HAP-1 (cell line): ENCODE data around the gene LCE5A.
A peak's percentile ranks its signal among the peaks of the same experiment; 100 is the strongest.
"Not testable (repeated sequence)": the region's sequence is repeated elsewhere in the genome, so short reads cannot be mapped to it uniquely, and the experiment has no call there.

Experiments
- DNase-seq, 2 experiments: peaks; one replicate each; pipeline ENCODE4 v3.0.0-alpha.2; 2016 to 2020; ENCODE audit warnings: low spot score in 2 of 2
- H3K27me3 ChIP-seq: fragments of 250-450 bp; sonication (Bioruptor Pico); 2 replicates; pipeline ENCODE4 v1.5.1; 2020; ENCODE audit warnings: low read depth, mild to moderate bottlenecking, moderate library complexity
- H3K36me3 ChIP-seq: fragments of 250-450 bp; sonication (Bioruptor Pico); replicated peaks from 2 replicates; pipeline ENCODE4 v1.5.1; 2020; ENCODE audit warnings: mild to moderate bottlenecking
- H3K4me1 ChIP-seq: fragments of 250-450 bp; sonication (Bioruptor Pico); 2 replicates; pipeline ENCODE4 v1.5.1; 2020; ENCODE audit warnings: mild to moderate bottlenecking
- H3K4me3 ChIP-seq: fragments of 250-450 bp; sonication (Bioruptor Pico); 2 replicates; pipeline ENCODE4 v1.5.1; 2020; ENCODE audit warnings: mild to moderate bottlenecking, moderate library complexity
- H3K9me3 ChIP-seq: fragments of 250-450 bp; sonication (Bioruptor Pico); 2 replicates; pipeline ENCODE4 v1.5.1; 2020; ENCODE audit warnings: mild to moderate bottlenecking, moderate library complexity
- in situ Hi-C: fragments of 300-500 bp; cut with MboI; formaldehyde crosslinking; loops from 3 replicates; pipeline ENCODE4 v1.14.3; 2020; ENCODE audit warnings: low sequenced_read_pairs, inconsistent platforms, mixed read lengths

The LCE5A gene

GRCh38 chr1:152535774-152536173, 25.2 kb downstream of the LCE5A start:
- Histone ChIP-seq H3K9me3 (no peaks in the 10 kb centered on the region), H3K36me3 (no peaks in the 10 kb centered on the region), H3K4me3 (no peak overlapping the region), H3K27me3 (no peaks in the 10 kb centered on the region), H3K4me1 (no peaks in the 10 kb centered on the region)
- in situ Hi-C loops = no loop called here
- DNase-seq = no peak

GRCh38 chr1:152537496-152537895, 26.9 kb downstream of the LCE5A start:
- Histone ChIP-seq H3K4me3 (no peak overlapping the region), H3K4me1 (no peaks in the 10 kb centered on the region), H3K9me3 (no peaks in the 10 kb centered on the region), H3K27me3 (no peaks in the 10 kb centered on the region), H3K36me3 (no peaks in the 10 kb centered on the region)
- in situ Hi-C loops = no loop called here
- DNase-seq = no peak

GRCh38 chr1:152539901-152540300, 29.3 kb downstream of the LCE5A start:
- H3K4me1 ChIP-seq = no peaks in the 10 kb centered on the region
- H3K4me3 ChIP-seq = no peak overlapping the region
- in situ Hi-C loops = no loop called here
- no peaks in the 10 kb centered on the region for H3K9me3 ChIP-seq
- no peaks in the 10 kb centered on the region for H3K36me3 ChIP-seq
- no peaks in the 10 kb centered on the region for H3K27me3 ChIP-seq
- DNase-seq = no peak

DNA sequence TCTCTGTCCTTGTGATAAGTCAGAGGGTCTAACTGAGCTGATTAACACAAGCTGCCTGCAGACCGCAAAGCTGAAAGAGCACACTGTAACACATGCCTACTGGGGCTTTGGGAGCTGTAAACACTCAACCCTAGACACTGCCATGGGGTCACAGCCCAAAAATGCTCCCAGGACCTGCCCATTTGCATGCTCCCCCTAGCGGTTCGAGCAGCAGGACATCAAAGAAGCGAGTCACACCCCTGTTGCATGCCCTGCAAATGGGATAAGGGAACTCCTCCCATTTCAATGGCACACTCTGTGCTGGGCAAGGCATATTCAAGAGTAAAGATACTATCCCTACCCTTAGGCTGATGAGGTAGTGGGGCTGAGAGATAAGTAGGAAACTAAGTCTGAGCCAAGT, 33.2 kb downstream of the LCE5A start:
- Histone ChIP-seq H3K4me1 (no peaks in the 10 kb centered on the region), H3K36me3 (no peaks in the 10 kb centered on the region), H3K4me3 (no peak overlapping the region), H3K27me3 (no peaks in the 10 kb centered on the region), H3K9me3 (no peaks in the 10 kb centered on the region)
- peak in 1 of 2 experiments; percentile 27 for DNase-seq
- in situ Hi-C loops = no loop called here

DNA sequence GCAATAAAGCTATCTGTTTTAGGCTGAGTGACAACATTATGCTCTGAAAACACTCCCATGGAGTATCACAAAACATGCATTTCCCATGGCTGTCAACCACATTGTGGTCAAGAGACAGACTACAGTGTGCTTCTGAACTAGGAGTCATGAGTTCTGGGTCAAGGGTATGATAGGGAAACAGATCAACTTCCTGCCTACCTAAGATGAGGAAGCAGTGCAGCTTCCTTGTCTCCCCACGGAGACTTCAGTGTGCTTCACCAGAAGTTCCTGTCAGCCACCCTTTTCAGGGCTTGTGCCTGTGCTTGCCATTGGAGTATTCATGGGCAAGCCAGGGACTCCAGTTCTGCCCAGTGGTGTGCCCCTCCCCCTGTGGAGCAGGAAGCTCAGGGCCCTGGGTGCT, 36.1 kb downstream of the LCE5A start:
- in situ Hi-C loops = no loop called here
- no peak for DNase-seq
- no peaks in the 10 kb centered on the region for H3K36me3 ChIP-seq
- H3K9me3 ChIP-seq = no peaks in the 10 kb centered on the region
- H3K27me3 ChIP-seq = no peaks in the 10 kb centered on the region
- H3K4me3 ChIP-seq = no peak overlapping the region
- H3K4me1 ChIP-seq = no peaks in the 10 kb centered on the region

DNA sequence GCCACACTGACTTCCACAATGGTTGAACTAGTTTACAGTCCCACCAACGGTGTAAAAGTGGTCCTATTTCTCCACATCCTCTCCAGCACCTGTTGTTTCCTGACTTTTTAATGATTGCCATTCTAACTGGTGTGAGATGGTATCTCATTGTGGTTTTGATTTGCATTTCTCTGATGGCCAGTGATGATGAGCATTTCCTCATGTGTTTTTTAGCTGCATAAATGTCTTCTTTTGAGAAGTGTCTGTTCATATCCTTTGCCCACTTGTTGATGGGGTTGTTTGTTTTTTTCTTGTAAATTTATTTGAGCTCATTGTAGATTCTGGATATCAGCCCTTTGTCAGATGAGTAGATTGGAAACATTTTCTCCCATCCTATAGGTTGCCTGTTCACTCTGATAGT, 37.8 kb downstream of the LCE5A start:
- H3K36me3 ChIP-seq, H3K4me1 ChIP-seq, DNase-seq, H3K4me3 ChIP-seq, H3K9me3 ChIP-seq, in situ Hi-C loops, H3K27me3 ChIP-seq: not testable (repeated sequence)
